GM12801 (cell line): Measurements from ENCODE around the gene GABRB3.

ENCODE experiments used
- CTCF ChIP-seq: IDR thresholded peaks from one replicate; pipeline ENCODE4 v1.5.1; 2011; ENCODE audit warnings: control low read depth; ENCODE audit not compliant: insufficient read length; ENCODE audit errors: extremely low read depth

Gene GABRB3

DNA sequence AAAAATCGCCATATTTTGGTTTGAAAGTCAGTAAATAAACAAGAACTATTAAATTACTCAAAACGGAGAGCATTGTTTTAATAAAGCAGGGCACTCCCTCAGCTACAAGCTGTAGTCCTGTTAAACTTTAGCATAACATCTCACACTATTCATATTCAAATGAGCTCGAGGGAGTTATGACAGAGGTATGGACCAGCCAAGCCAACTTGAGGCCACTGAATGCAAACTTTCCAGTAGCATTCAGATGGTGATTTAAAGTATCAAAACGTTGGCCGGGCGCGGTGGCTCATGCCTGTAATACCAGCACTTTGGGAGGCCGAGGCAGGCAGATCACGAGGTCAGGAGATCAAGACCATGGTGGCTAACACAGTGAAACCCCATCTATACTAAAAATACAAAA lies 132.9 kb downstream of the GABRB3 start:
- TF ChIP-seq CTCF: no peak

- no peak for TF ChIP-seq CTCF
These were observed 137.3 kb downstream of the GABRB3 start for GRCh38 chr15:26635614-26636013.

DNA sequence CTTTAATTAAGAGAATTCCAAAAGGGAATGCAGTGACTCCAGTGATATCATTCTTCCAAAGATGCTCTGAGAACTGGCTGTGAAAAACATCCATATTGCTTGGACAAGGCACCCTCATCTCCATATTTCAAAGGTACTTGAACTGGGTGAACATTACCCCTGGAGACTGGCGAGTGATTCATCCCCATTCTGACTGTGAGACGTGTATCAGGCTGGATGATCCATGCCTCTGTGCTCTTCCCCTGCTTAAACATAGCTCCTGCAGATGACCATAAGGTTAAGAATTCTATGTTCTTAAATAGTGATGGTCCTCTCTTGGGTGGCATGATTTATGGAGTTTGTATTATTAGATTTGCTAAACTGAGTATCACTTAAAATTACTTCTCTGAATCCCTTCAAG lies 137.8 kb downstream of the GABRB3 start:
- TF ChIP-seq CTCF: no peak

- TF ChIP-seq CTCF: no peak
These were observed 138.5 kb downstream of the GABRB3 start for GRCh38 chr15:26634319-26634718.

GRCh38 chr15:26632500-26632899 lies 140.4 kb downstream of the GABRB3 start:
- TF ChIP-seq CTCF: no peak

DNA sequence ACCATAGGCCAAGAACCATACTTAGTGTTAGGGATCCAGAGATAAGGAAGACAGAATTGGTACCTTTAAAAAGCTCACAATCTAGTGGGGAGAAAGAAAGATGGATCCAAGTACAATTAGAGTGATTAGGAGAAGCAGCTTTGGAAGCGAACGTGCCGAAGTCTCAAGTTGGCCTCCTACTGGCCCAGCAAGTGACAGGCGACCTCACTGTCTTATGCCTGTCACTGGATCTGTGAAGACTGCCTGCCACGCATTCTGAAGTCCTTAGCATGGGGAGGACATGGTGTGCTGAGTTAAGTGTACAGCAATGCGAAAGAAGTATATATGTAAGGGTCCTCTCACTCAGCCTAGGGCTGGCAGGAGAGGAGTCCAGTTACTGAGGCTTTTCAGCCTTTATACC lies 141.0 kb downstream of the GABRB3 start:
- no peak for TF ChIP-seq CTCF

- TF ChIP-seq CTCF: no peak
These were observed 142.0 kb downstream of the GABRB3 start for GRCh38 chr15:26630857-26631256.
